PC-9 (cell line): ENCODE measurements around the gene RAET1L. TPM values are rescaled to one million over a fixed set of nuclear protein-coding genes. Genes with fewer than 3 reads are reported as not detected.
"Not testable (repeated sequence)": the region's sequence is repeated elsewhere in the genome, so short reads cannot be mapped to it uniquely, and the experiment has no call there.

Source experiments
- BruUV-seq: library from RNA; stranded (reverse); fragments of 400-500 nt; replicated peaks from 2 replicates; lab custom pipeline; 2021; lab: Mats Ljungman, UMichigan
- CTCF ChIA-PET: fragments of 300-600 bp; sonication (Branson Sonifier 250); formaldehyde crosslinking; loops from one replicate; lab custom pipeline; 2022; ENCODE audit warnings: antibody characterized with exemption; lab: Charles Lee
- POLR2A ChIA-PET: fragments of 300-600 bp; sonication (Branson Sonifier 250); formaldehyde crosslinking; loops from one replicate; lab custom pipeline; 2022; ENCODE audit warnings: antibody characterized with exemption; ENCODE audit not compliant: unreplicated experiment; lab: Charles Lee
- DNase-seq, 2 experiments: peaks; one replicate each; pipeline versions ENCODE4 v3.0.0 to v3.0.0-alpha.2; 2015 to 2022; ENCODE audit warnings: mixed read lengths in 1 of 2
- H2AFZ ChIP-seq: fragments of 200-600 bp; sonication (generic); 2 replicates; pipeline ENCODE4 v1.8.1; 2017; ENCODE audit warnings: antibody characterized with exemption
- H3F3A ChIP-seq: fragments of 200-600 bp; sonication (generic); 2 replicates; pipeline ENCODE4 v1.8.1; 2017; ENCODE audit warnings: antibody characterized with exemption, mild to moderate bottlenecking, low read depth; ENCODE audit not compliant: insufficient read depth
- H3K27ac ChIP-seq: fragments of 200-600 bp; sonication (generic); 2 replicates; pipeline ENCODE4 v1.6.1; 2016; ENCODE audit warnings: mixed run types
- H3K27me3 ChIP-seq: fragments of 200-600 bp; sonication (generic); 2 replicates; pipeline ENCODE4 v1.6.1; 2016; ENCODE audit warnings: low read depth, mixed run types; ENCODE audit not compliant: insufficient read depth
- H3K36me3 ChIP-seq: fragments of 200-600 bp; sonication (generic); 2 replicates; pipeline ENCODE4 v1.6.1; 2016; ENCODE audit warnings: low read depth, mixed run types
- H3K4me1 ChIP-seq: fragments of 200-600 bp; sonication (generic); replicated peaks from 2 replicates; pipeline ENCODE4 v1.6.1; 2016; ENCODE audit warnings: mixed run types; ENCODE audit not compliant: insufficient read depth
- H3K4me2 ChIP-seq: fragments of 200-600 bp; sonication (generic); 2 replicates; pipeline ENCODE4 v1.6.1; 2017; ENCODE audit warnings: mixed run types
- H3K4me3 ChIP-seq: fragments of 200-600 bp; sonication (generic); 2 replicates; pipeline ENCODE4 v1.6.1; 2016; ENCODE audit warnings: mixed run types
- H3K79me2 ChIP-seq: fragments of 200-600 bp; sonication (generic); 2 replicates; pipeline ENCODE4 v1.6.1; 2017; ENCODE audit warnings: low read depth, mixed run types
- H3K9me2 ChIP-seq: fragments of 200-600 bp; sonication (generic); 2 replicates; pipeline ENCODE4 v1.8.1; 2017; ENCODE audit warnings: mild to moderate bottlenecking; ENCODE audit not compliant: insufficient read depth
- H3K9me3 ChIP-seq: fragments of 200-600 bp; sonication (generic); 2 replicates; pipeline ENCODE4 v1.8.1; 2016; ENCODE audit warnings: low read depth; ENCODE audit not compliant: insufficient read depth
- H4K20me1 ChIP-seq: fragments of 200-600 bp; sonication (generic); 2 replicates; pipeline ENCODE4 v1.8.1; 2017; ENCODE audit not compliant: insufficient read depth
- CTCF ChIP-seq: fragments of 200-600 bp; sonication (generic); conservative IDR thresholded peaks from 2 replicates; pipeline ENCODE4 v1.6.1; 2017; ENCODE audit warnings: mixed run types, antibody characterized with exemption, mild to moderate bottlenecking, moderate library complexity
- EZH2 ChIP-seq: fragments of 200-600 bp; sonication (generic); IDR thresholded peaks from 2 replicates; pipeline ENCODE4 v1.8.0; 2017; ENCODE audit warnings: antibody characterized with exemption, low read depth
- intact Hi-C: fragments of 100-400 bp; cut with micrococcal nuclease; formaldehyde crosslinking; loops from one replicate; pipeline ENCODE4 v1.10.0; 2022; ENCODE audit not compliant: unreplicated experiment
- total RNA-seq: library from RNA; stranded (reverse); gene quantifications from 2 replicates; pipeline ENCODE4 v1.2.3, GENCODE V29; 2021

Gene RAET1L
- total RNA-seq, 1 experiment from 2014 or later: 1.2 TPM

- intact Hi-C loops: no loop called here
- ChIA-PET CTCF (no interaction called here), POLR2A (no interaction called here)
- Histone ChIP-seq H3K9me3 (no peaks in the 10 kb centered on the region), H3K4me1 (no peaks in the 10 kb centered on the region), H3F3A (no peaks in the 10 kb centered on the region), H2AFZ (no peak overlapping the region), H3K27ac (no peak overlapping the region), H3K27me3 (peaks cover 20% of the 10 kb centered on the region), H3K4me3 (no peak overlapping the region), H3K4me2 (no peak overlapping the region), H3K36me3 (no peaks in the 10 kb centered on the region), H4K20me1 (no peaks in the 10 kb centered on the region), H3K9me2 (no peaks in the 10 kb centered on the region), H3K79me2 (no peaks in the 10 kb centered on the region)
- BruUV-seq: no TSS peak
- no peak for TF ChIP-seq CTCF
- TF ChIP-seq EZH2: no peak
- DNase-seq: no peak
Observed at GRCh38 chr6:149995235-149995750, 30.0 kb downstream of the RAET1L start.

- POLR2A ChIA-PET: no interaction called here
- H4K20me1 ChIP-seq: no peaks in the 10 kb centered on the region
- H2AFZ ChIP-seq: no peak overlapping the region
- TF ChIP-seq CTCF: no peak
- TF ChIP-seq EZH2: no peak
- no peaks in the 10 kb centered on the region for H3K9me3 ChIP-seq
- intact Hi-C loops: no loop called here
- peaks cover 47% of the 10 kb centered on the region for H3K27me3 ChIP-seq
- H3K36me3 ChIP-seq: no peaks in the 10 kb centered on the region
- no peaks in the 10 kb centered on the region for H3K9me2 ChIP-seq
- H3K4me2 ChIP-seq: no peak overlapping the region
- H3K79me2 ChIP-seq: no peaks in the 10 kb centered on the region
- no peak for DNase-seq
- CTCF ChIA-PET: interaction anchor here (0.6 kb wide), 1 partner anchor 9 kb away, joined by 7 read pairs; no protein-coding TSS in a partner anchor
- H3K4me1 ChIP-seq: no peaks in the 10 kb centered on the region
- no peak overlapping the region for H3K27ac ChIP-seq
- H3K4me3 ChIP-seq: no peak overlapping the region
- H3F3A ChIP-seq: no peaks in the 10 kb centered on the region
- no TSS peak for BruUV-seq
Observed at GRCh38 chr6:149991838-149992237, 33.5 kb downstream of the RAET1L start.

GRCh38 chr6:149991472-149991795, 33.9 kb downstream of the RAET1L start:
- H3K4me2 ChIP-seq, DNase-seq, H4K20me1 ChIP-seq, H3K9me2 ChIP-seq, H3K9me3 ChIP-seq, H3K79me2 ChIP-seq, intact Hi-C loops, BruUV-seq, H3K27ac ChIP-seq, H3F3A ChIP-seq, H2AFZ ChIP-seq, H3K36me3 ChIP-seq, H3K4me1 ChIP-seq, H3K4me3 ChIP-seq: not testable (repeated sequence)
- CTCF ChIA-PET: interaction anchor here (0.6 kb wide), 1 partner anchor 9 kb away, joined by 7 read pairs; no protein-coding TSS in a partner anchor
- POLR2A ChIA-PET: interaction anchor here (0.7 kb wide), 1 partner anchor 137 kb away, joined by 3 read pairs; no protein-coding TSS in a partner anchor
- peaks cover 50% of the 10 kb centered on the region for H3K27me3 ChIP-seq
